ENCODE data around the gene EHBP1. TPM values are rescaled to one million over a fixed set of nuclear protein-coding genes. Genes with fewer than 3 reads are reported as not detected.
A peak's percentile ranks its signal among the peaks of the same experiment; 100 is the strongest.

EHBP1 gene
- total and polyA plus RNA-seq, 4 donors = 59.2 to 108 (median 83.2) TPM

DNA sequence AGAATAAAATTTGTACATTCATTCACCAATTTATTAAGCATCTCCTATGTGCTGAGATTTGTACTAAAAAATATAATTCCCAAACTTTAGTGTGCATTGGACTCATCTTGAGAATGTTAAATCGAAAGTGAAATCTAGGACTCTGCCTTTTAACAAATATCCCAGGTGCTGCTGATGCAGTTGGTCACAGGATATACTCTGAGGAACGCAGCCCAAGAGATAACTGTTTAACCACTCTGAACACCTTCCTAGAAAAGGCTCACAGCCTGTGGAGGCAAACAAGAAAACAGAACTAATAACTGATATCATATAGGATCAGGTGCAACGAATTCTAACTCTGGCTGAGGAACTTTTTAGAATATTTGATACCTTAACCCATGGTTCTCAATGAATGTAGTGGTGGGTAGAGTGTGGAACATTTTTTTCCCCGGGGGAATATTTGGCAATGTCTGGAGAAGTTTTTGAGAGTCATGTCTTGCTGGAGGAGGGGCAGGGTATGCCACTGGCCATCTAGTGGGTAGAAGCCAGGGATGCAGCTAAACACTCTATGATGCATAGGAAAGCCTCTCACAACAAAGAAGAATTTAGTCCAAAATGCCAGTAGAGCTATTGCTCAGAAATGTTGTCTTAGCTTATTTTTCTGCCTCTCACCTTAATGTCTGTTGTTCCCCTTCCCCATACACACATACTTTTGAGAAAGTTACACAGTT lies 96.5 kb downstream of the EHBP1 start:
- no peak for DNase-seq (ENCODE audit: low read depth in 4 of 6, low spot score in 6 of 6)
- WGBS (ENCODE audit: insufficient coverage) = 90% methylated on average over 1 of the region's 4 CpGs
- Histone ChIP-seq H3K27ac (ENCODE audit: low read depth, low read length) (no peak overlapping the region), H3K9me3 (ENCODE audit: control insufficient read depth, insufficient read depth, low read length) (peaks cover 3% of the 10 kb centered on the region), H3K36me3 (ENCODE audit: control insufficient read depth, insufficient read depth, low read length) (no peaks in the 10 kb centered on the region), H3K27me3 (ENCODE audit: control insufficient read depth, insufficient read depth, low read length) (no peaks in the 10 kb centered on the region), H3K4me3 (ENCODE audit: low read depth, low read length) (no peak overlapping the region), H3K4me1 (ENCODE audit: control insufficient read depth, insufficient read depth, low read length) (no peaks in the 10 kb centered on the region)

DNA sequence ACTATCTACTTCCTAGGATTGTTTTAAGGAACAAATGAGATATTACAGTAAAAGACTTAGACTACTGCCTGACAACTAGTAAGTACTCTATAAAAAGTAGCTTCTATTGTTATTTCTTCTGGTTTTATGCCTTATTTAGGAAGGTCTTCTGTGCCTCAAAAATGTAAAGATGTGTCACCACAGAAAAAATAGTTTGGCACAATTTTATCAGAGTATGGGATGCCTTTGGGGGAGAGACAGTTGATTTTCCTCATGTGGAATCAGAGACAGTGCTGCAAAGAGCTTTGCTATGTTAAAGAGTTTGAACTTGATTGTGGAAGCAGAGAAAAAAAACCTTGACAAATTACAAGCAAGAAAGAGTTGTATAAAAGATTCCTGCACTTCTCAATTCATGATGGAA lies 98.4 kb downstream of the EHBP1 start:
- Histone ChIP-seq H3K27me3 (ENCODE audit: control insufficient read depth, insufficient read depth, low read length) (no peaks in the 10 kb centered on the region), H3K4me1 (ENCODE audit: control insufficient read depth, insufficient read depth, low read length) (no peaks in the 10 kb centered on the region), H3K4me3 (ENCODE audit: low read depth, low read length) (no peak overlapping the region), H3K9me3 (ENCODE audit: control insufficient read depth, insufficient read depth, low read length) (peaks cover 7% of the 10 kb centered on the region), H3K36me3 (ENCODE audit: control insufficient read depth, insufficient read depth, low read length) (no peaks in the 10 kb centered on the region), H3K27ac (ENCODE audit: low read depth, low read length) (no peak overlapping the region)
- no peak for DNase-seq (ENCODE audit: low read depth in 4 of 6, low spot score in 6 of 6)

DNA sequence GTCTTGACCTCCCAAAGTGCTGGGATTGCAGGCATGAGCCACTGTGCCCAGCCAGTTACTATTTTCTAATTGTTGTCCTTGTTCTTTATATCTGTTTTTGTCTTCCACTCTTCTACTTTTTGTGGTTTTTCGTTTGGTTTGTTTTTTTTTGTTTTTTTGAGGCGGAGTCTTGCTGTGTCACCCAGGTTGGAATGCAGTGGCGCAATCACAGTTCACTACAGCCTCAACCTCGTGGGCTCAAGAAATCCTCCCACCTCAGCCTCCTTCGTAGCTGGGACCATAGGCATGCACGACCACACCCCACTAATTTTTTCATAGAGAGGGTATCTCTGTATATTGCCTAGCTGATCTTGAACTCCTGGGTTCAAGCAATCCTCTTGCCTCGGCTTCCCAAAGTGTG lies 100.7 kb downstream of the EHBP1 start:
- no CpG with 5 or more reads among the region's 7 CpGs for WGBS (ENCODE audit: insufficient coverage)
- H3K36me3 ChIP-seq (ENCODE audit: control insufficient read depth, insufficient read depth, low read length) = no peaks in the 10 kb centered on the region

DNA sequence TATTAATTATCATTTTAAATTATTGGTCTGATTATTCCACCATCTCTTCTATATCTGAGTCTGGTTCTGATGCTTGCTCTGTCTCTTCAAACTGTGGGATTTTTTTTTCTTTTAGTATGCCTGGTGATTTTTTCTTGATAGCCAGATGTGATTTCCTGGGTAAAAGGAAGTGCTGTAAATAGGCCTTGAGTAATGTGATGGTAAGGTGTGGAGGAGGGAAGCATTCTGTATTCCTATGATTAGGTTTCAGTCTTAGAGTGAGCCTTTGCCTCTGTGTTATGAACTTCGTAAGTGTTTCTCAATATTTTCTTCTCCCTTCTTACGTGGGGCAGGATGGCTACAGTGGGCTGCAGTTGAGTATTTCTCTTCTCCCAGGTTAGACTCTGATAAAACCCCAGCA lies 103.0 kb downstream of the EHBP1 start:
- no peaks in the 10 kb centered on the region for H3K4me1 ChIP-seq (ENCODE audit: control insufficient read depth, insufficient read depth, low read length)
- DNase-seq (ENCODE audit: low read depth in 4 of 6, low spot score in 6 of 6) = no peak
- WGBS (ENCODE audit: insufficient coverage) = no CpG with 5 or more reads among the region's 2 CpGs
- H3K9me3 ChIP-seq (ENCODE audit: control insufficient read depth, insufficient read depth, low read length) = peaks cover 7% of the 10 kb centered on the region
- H3K36me3 ChIP-seq (ENCODE audit: control insufficient read depth, insufficient read depth, low read length) = no peaks in the 10 kb centered on the region
- no peaks in the 10 kb centered on the region for H3K27me3 ChIP-seq (ENCODE audit: control insufficient read depth, insufficient read depth, low read length)
- H3K27ac ChIP-seq (ENCODE audit: low read depth, low read length) = no peak overlapping the region
- no peak overlapping the region for H3K4me3 ChIP-seq (ENCODE audit: low read depth, low read length)

More for the DNA sequence above, 100.7 kb downstream of the EHBP1 start:
- no peak for DNase-seq (ENCODE audit: low read depth in 4 of 6, low spot score in 6 of 6)
- H3K27ac ChIP-seq (ENCODE audit: low read depth, low read length) = no peak overlapping the region
- H3K4me3 ChIP-seq (ENCODE audit: low read depth, low read length) = no peak overlapping the region
- no peaks in the 10 kb centered on the region for H3K4me1 ChIP-seq (ENCODE audit: control insufficient read depth, insufficient read depth, low read length)
- peaks cover 7% of the 10 kb centered on the region for H3K9me3 ChIP-seq (ENCODE audit: control insufficient read depth, insufficient read depth, low read length)
- H3K27me3 ChIP-seq (ENCODE audit: control insufficient read depth, insufficient read depth, low read length) = no peaks in the 10 kb centered on the region

DNA sequence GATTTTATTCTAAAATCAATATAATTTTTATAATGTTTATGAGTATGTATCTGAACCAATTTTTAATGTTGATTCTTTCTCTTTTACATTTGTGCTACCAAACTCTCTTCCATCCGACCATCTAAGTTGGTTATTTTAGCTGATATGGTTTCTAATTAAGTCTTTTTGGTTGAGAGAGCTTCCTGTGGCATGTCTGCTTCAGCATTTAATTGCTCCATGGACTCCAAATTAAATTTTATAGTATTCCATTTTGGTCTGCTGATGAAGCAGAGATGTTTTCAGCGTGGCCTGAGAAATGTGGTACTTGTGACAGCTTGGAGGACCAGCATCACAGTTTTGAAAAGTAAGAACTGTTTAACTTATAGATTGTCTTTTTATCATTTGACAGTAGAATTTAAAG lies 105.6 kb downstream of the EHBP1 start:
- no CpG with 5 or more reads among the region's 2 CpGs for WGBS (ENCODE audit: insufficient coverage)

DNA sequence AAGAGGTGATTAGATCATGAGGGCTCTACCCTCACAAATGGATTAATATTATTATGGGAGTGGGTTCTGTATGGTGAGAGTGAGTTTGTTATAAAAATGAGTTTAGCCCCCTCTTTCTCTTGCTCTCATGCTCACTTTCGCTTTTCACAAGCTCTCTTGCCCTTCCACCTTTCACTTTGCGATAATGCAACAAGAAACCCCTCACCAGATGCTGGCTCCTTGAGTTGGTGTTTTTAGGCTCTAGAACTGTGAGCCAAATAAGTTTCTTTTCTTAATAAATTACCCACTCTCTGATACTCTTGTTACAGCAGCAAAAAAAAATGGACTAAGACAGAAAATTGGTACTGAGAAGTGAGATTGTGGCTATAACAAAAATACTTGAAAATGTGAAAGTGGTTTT lies 106.5 kb downstream of the EHBP1 start:
- no peak overlapping the region for H3K27ac ChIP-seq (ENCODE audit: low read depth, low read length)
- H3K4me3 ChIP-seq (ENCODE audit: low read depth, low read length) = no peak overlapping the region
- H3K27me3 ChIP-seq (ENCODE audit: control insufficient read depth, insufficient read depth, low read length) = no peaks in the 10 kb centered on the region
- peaks cover 5% of the 10 kb centered on the region for H3K9me3 ChIP-seq (ENCODE audit: control insufficient read depth, insufficient read depth, low read length)
- no peak for DNase-seq (ENCODE audit: low read depth in 4 of 6, low spot score in 6 of 6)
- no peaks in the 10 kb centered on the region for H3K36me3 ChIP-seq (ENCODE audit: control insufficient read depth, insufficient read depth, low read length)
- no CpG with 5 or more reads among the region's 2 CpGs for WGBS (ENCODE audit: insufficient coverage)
- no peaks in the 10 kb centered on the region for H3K4me1 ChIP-seq (ENCODE audit: control insufficient read depth, insufficient read depth, low read length)

More for the DNA sequence above, 105.6 kb downstream of the EHBP1 start:
- Histone ChIP-seq H3K9me3 (ENCODE audit: control insufficient read depth, insufficient read depth, low read length) (peaks cover 7% of the 10 kb centered on the region), H3K4me3 (ENCODE audit: low read depth, low read length) (no peak overlapping the region), H3K27ac (ENCODE audit: low read depth, low read length) (no peak overlapping the region), H3K36me3 (ENCODE audit: control insufficient read depth, insufficient read depth, low read length) (no peaks in the 10 kb centered on the region), H3K27me3 (ENCODE audit: control insufficient read depth, insufficient read depth, low read length) (no peaks in the 10 kb centered on the region), H3K4me1 (ENCODE audit: control insufficient read depth, insufficient read depth, low read length) (no peaks in the 10 kb centered on the region)
- no peak for DNase-seq (ENCODE audit: low read depth in 4 of 6, low spot score in 6 of 6)

DNA sequence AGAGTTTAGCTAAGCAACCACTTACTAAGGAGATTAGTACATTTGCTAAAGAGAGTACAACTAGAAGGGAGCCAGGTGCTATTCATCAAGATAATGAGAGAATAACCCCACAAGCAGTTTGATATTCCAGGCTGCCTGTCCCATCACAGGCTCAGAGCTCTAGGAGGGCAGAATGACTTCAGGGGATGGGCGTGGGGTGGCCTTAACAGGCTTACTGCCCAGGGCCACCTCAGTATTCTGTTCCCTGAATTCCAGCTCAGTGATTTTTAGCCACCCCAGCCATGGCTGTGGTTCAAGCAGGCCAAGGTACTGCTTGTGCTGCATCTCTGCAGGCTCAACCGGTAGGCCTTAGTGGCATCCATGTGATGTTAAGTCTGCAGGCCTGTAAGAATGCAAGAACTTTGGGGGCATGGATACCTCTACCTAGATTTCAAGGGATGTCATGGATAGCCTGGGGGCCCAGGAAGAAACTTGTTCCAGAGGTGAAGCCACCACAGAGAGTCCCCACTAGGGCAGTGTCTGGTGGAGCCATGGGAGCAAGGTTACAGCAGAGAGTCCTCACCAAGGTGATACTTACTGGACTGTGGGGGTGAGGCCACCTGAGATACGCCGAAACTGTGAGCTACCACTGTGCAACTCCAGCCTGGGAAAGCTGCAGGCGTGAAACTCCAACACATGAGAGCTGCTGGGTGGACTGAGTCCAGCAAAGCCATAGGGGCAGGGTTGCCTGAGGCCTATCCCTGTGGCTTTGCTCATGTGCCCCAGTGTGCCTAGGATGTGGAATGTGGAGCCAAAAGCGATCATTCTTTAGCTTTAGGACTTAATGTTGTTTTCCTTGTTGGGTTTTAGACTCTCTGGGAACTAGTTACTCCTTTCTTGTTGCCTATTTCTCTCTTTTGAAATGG lies 107.7 kb downstream of the EHBP1 start:
- H3K9me3 ChIP-seq (ENCODE audit: control insufficient read depth, insufficient read depth, low read length) = peaks cover under 1% of the 10 kb centered on the region
- H3K36me3 ChIP-seq (ENCODE audit: control insufficient read depth, insufficient read depth, low read length) = no peaks in the 10 kb centered on the region
- 78% methylated on average over 5 of the region's 6 CpGs for WGBS (ENCODE audit: insufficient coverage)
- H3K4me1 ChIP-seq (ENCODE audit: control insufficient read depth, insufficient read depth, low read length) = no peaks in the 10 kb centered on the region
- DNase-seq (ENCODE audit: low read depth in 4 of 6, low spot score in 6 of 6) = no peak
- H3K4me3 ChIP-seq (ENCODE audit: low read depth, low read length) = no peak overlapping the region
- H3K27me3 ChIP-seq (ENCODE audit: control insufficient read depth, insufficient read depth, low read length) = no peaks in the 10 kb centered on the region
- H3K27ac ChIP-seq (ENCODE audit: low read depth, low read length) = no peak overlapping the region

DNA sequence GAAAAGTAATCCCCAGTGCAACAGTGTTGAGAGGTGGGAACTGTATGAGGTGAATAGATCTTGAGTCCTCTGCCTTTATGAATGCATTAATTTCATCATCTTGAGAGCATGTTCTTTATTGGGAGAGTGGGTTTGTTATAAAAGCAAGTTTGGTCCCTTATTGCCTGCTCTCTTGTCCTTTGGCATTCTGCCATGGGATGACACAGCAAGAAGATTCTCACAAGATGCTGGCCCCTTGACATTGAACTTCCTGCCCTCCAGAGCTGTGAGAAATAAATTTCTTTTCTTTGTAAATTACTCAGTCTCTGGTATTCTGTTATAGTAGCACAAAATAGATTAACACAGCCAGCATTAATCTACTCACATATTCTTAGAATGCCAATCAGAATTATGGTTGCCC lies 108.6 kb downstream of the EHBP1 start:
- Histone ChIP-seq H3K4me1 (ENCODE audit: control insufficient read depth, insufficient read depth, low read length) (no peaks in the 10 kb centered on the region), H3K27ac (ENCODE audit: low read depth, low read length) (no peak overlapping the region), H3K27me3 (ENCODE audit: control insufficient read depth, insufficient read depth, low read length) (no peaks in the 10 kb centered on the region), H3K9me3 (ENCODE audit: control insufficient read depth, insufficient read depth, low read length) (no peaks in the 10 kb centered on the region), H3K36me3 (ENCODE audit: control insufficient read depth, insufficient read depth, low read length) (no peaks in the 10 kb centered on the region), H3K4me3 (ENCODE audit: low read depth, low read length) (no peak overlapping the region)
- DNase-seq (ENCODE audit: low read depth in 4 of 6, low spot score in 6 of 6) = peak in 1 of 6 donors; percentile 4

DNA sequence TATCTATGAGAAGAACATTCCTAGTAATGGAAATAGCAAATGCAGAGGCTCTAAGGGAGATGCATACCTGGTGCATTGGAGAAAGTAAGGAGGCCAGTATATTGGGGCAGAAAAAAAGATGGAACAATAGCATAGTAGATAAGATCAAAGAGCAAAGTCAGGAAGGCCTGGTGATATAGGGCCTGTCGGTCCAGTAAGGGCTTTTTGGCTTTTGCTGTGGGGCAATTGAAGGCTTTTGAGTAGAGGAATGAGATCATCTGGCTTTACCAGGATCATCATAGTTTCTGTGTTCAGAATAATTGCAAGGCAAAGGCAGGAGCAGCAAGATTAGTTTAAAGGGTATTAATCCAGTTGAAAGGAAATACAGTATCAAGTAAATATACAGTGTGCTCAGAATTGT lies 111.8 kb downstream of the EHBP1 start:
- Histone ChIP-seq H3K4me1 (ENCODE audit: control insufficient read depth, insufficient read depth, low read length) (no peaks in the 10 kb centered on the region), H3K4me3 (ENCODE audit: low read depth, low read length) (no peak overlapping the region), H3K27ac (ENCODE audit: low read depth, low read length) (no peak overlapping the region), H3K27me3 (ENCODE audit: control insufficient read depth, insufficient read depth, low read length) (no peaks in the 10 kb centered on the region), H3K9me3 (ENCODE audit: control insufficient read depth, insufficient read depth, low read length) (no peaks in the 10 kb centered on the region), H3K36me3 (ENCODE audit: control insufficient read depth, insufficient read depth, low read length) (no peaks in the 10 kb centered on the region)
- no peak for DNase-seq (ENCODE audit: low read depth in 4 of 6, low spot score in 6 of 6)
- WGBS (ENCODE audit: insufficient coverage) = 73% methylated on average over 1 of the region's 1 CpG
